GM12891 (cell line): ENCODE measurements around the gene AFG3L2.

Experiments
- POLR2A ChIP-seq: IDR thresholded peaks from 2 replicates; pipeline ENCODE4 v1.6.1; 2011; ENCODE audit warnings: low read depth, low read length, control low read depth
- SPI1 ChIP-seq: IDR thresholded peaks from 2 replicates; pipeline ENCODE4 v1.6.1; 2011; ENCODE audit warnings: low read depth, low read length, control low read depth
- TAF1 ChIP-seq: IDR thresholded peaks from 2 replicates; pipeline ENCODE4 v1.6.1; 2011; ENCODE audit warnings: low read depth, low read length, control low read depth

- TF ChIP-seq TAF1 (no peak), POLR2A (no peak), SPI1 (no peak)
These were observed 17.4 kb upstream of the AFG3L2 start for GRCh38 chr18:12394428-12394827.
